GM12878 (cell line): ENCODE measurements around the gene TCF12. TPM values are rescaled to one million over a fixed set of nuclear protein-coding genes. Genes with fewer than 3 reads are reported as not detected.

Experiments
- HDAC6 ChIP-seq: fragments of 200-600 bp; sonication (generic); IDR thresholded peaks from one replicate; pipeline ENCODE4 v1.8.0; 2017; ENCODE audit warnings: antibody characterized with exemption; ENCODE audit not compliant: unreplicated experiment
- MYB ChIP-seq: fragments of 150-350 bp; IDR thresholded peaks from 2 replicates; pipeline ENCODE4 v1.6.1; 2014; ENCODE audit warnings: mild to moderate bottlenecking, low read depth, low read length, borderline replicate concordance
- SMAD1 ChIP-seq: fragments of 450-650 bp; IDR thresholded peaks from 2 replicates; pipeline ENCODE4 v1.6.1; 2018; ENCODE audit warnings: mild to moderate bottlenecking, low read depth; ENCODE audit not compliant: partially characterized antibody
- ZZZ3 ChIP-seq: IDR thresholded peaks from 2 replicates; pipeline ENCODE4 v1.6.1; 2011; ENCODE audit warnings: low read depth; ENCODE audit not compliant: control insufficient read depth, insufficient read length
- polyA plus RNA-seq, 11 experiments: library from polyadenylated mRNA; depleted of rRNA in 4 of 11; unstranded in 6 of 11; stranded (reverse) in 5 of 11; fragments of >200 nt; fragmentation: Nextera tagmentation in 4 of 11; fragmentation: Illumina TruSeq in 1 of 11; extraction: Ambion mirVana in 4 of 11; extraction: Trizol in 1 of 11; gene quantifications; 1 replicate in 1 of 11; 2 replicates in 10 of 11; pipeline versions ENCODE4 v1.2.1 to v1.2.3, GENCODE V29; 2011 to 2016; ENCODE audit warnings: inconsistent platforms in 2 of 11, missing spikeins in 2 of 11, low read depth in 1 of 11
- total RNA-seq, 4 experiments: library from RNA; depleted of rRNA in 3 of 4; stranded (reverse); fragments of >200 nt in 3 of 4; fragmentation: Illumina TruSeq in 1 of 4; extraction: Trizol in 1 of 4; gene quantifications; 2 replicates each; pipeline versions ENCODE4 v1.2.1 to v1.2.3, GENCODE V29; 2013 to 2021
- TF ChIP-seq, protein P1 (sequence below): IDR thresholded peaks from 2 replicates; pipeline ENCODE4 v1.6.1; 2011; ENCODE audit warnings: low read depth, low read length, improper control_type of control experiment, borderline replicate concordance
- TF ChIP-seq, protein P2 (sequence below): fragments of 450-650 bp; IDR thresholded peaks from 2 replicates; pipeline ENCODE4 v1.6.1; 2017; ENCODE audit warnings: antibody characterized with exemption, mild to moderate bottlenecking, moderate library complexity
- TF ChIP-seq, protein P3 (sequence below): IDR thresholded peaks from 2 replicates; pipeline ENCODE4 v1.6.1; 2012; ENCODE audit warnings: improper control_type of control experiment, low read depth, low read length; ENCODE audit not compliant: insufficient replicate concordance

Gene TCF12
- total and polyA plus RNA-seq, 10 of the 15 experiments (the other 5 are each of a cell fraction or from before 2014, with no cell fraction given) = 8.2 to 70.9 (median 49.5) TPM

DNA sequence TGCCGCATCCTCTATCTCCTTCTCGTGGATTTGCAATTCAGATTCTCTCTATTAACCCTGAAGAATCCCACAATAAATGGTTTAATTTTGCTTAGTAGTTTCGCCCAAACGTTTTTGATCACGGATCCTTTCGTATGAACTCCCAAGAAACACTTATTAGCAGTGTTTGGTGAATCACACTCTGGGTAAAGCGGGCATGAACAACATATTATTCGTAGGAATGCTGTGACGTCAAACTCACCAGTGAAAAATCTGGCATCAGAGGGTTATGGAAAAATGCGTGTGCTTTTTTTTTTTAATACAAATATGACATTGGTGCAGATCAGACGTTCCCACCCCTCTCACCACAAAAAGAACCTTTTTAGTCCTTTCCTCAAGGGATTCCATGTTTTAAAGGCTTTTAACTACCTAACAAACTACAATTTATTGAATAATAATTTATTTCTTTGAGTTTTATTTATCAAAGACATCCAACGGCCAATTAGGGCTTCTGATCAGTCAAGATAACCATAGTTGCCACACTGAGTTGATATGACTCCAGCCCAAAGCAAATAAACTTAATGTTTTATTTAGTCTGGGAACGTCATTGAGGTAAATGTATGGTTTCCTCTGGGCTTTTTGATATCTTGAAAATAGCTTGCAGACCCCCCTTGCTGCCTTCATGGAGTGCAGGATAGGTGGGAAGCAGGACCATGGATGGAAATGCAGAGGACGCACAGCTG is 412.3 kb downstream of the TCF12 start (continued):
- TF ChIP-seq, protein P1, sequence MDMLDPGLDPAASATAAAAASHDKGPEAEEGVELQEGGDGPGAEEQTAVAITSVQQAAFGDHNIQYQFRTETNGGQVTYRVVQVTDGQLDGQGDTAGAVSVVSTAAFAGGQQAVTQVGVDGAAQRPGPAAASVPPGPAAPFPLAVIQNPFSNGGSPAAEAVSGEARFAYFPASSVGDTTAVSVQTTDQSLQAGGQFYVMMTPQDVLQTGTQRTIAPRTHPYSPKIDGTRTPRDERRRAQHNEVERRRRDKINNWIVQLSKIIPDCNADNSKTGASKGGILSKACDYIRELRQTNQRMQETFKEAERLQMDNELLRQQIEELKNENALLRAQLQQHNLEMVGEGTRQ = no peak
- TF ChIP-seq, protein P2, sequence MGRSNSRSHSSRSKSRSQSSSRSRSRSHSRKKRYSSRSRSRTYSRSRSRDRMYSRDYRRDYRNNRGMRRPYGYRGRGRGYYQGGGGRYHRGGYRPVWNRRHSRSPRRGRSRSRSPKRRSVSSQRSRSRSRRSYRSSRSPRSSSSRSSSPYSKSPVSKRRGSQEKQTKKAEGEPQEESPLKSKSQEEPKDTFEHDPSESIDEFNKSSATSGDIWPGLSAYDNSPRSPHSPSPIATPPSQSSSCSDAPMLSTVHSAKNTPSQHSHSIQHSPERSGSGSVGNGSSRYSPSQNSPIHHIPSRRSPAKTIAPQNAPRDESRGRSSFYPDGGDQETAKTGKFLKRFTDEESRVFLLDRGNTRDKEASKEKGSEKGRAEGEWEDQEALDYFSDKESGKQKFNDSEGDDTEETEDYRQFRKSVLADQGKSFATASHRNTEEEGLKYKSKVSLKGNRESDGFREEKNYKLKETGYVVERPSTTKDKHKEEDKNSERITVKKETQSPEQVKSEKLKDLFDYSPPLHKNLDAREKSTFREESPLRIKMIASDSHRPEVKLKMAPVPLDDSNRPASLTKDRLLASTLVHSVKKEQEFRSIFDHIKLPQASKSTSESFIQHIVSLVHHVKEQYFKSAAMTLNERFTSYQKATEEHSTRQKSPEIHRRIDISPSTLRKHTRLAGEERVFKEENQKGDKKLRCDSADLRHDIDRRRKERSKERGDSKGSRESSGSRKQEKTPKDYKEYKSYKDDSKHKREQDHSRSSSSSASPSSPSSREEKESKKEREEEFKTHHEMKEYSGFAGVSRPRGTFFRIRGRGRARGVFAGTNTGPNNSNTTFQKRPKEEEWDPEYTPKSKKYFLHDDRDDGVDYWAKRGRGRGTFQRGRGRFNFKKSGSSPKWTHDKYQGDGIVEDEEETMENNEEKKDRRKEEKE = no peak
- TF ChIP-seq SMAD1 (no peak), MYB (no peak), HDAC6 (no peak), ZZZ3 (no peak)
- TF ChIP-seq, protein P3, sequence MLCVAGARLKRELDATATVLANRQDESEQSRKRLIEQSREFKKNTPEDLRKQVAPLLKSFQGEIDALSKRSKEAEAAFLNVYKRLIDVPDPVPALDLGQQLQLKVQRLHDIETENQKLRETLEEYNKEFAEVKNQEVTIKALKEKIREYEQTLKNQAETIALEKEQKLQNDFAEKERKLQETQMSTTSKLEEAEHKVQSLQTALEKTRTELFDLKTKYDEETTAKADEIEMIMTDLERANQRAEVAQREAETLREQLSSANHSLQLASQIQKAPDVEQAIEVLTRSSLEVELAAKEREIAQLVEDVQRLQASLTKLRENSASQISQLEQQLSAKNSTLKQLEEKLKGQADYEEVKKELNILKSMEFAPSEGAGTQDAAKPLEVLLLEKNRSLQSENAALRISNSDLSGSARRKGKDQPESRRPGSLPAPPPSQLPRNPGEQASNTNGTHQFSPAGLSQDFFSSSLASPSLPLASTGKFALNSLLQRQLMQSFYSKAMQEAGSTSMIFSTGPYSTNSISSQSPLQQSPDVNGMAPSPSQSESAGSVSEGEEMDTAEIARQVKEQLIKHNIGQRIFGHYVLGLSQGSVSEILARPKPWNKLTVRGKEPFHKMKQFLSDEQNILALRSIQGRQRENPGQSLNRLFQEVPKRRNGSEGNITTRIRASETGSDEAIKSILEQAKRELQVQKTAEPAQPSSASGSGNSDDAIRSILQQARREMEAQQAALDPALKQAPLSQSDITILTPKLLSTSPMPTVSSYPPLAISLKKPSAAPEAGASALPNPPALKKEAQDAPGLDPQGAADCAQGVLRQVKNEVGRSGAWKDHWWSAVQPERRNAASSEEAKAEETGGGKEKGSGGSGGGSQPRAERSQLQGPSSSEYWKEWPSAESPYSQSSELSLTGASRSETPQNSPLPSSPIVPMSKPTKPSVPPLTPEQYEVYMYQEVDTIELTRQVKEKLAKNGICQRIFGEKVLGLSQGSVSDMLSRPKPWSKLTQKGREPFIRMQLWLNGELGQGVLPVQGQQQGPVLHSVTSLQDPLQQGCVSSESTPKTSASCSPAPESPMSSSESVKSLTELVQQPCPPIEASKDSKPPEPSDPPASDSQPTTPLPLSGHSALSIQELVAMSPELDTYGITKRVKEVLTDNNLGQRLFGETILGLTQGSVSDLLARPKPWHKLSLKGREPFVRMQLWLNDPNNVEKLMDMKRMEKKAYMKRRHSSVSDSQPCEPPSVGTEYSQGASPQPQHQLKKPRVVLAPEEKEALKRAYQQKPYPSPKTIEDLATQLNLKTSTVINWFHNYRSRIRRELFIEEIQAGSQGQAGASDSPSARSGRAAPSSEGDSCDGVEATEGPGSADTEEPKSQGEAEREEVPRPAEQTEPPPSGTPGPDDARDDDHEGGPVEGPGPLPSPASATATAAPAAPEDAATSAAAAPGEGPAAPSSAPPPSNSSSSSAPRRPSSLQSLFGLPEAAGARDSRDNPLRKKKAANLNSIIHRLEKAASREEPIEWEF = no peak
